Activated T-cell treated with anti-CD3 and anti-CD28 coated beads, Interleukin-2, amount 50 U/mL, for 24 hours (primary cell): Measurements from ENCODE around the gene NAPEPLD.
"Not testable (repeated sequence)": the region's sequence is repeated elsewhere in the genome, so short reads cannot be mapped to it uniquely, and the experiment has no call there.

Experiments
- DNase-seq: peaks from one replicate; pipeline ENCODE4 v3.0.0-alpha.2; 2020
- H3K27ac Mint-ChIP-seq: 2 replicates; pipeline ENCODE4 v1.8.0; 2020; ENCODE audit warnings: mild to moderate bottlenecking, mixed read lengths
- H3K27me3 Mint-ChIP-seq: 2 replicates; pipeline ENCODE4 v1.8.0; 2020; ENCODE audit warnings: mixed read lengths
- H3K36me3 Mint-ChIP-seq: 2 replicates; pipeline ENCODE4 v1.8.0; 2020; ENCODE audit warnings: low read depth, mixed read lengths
- H3K4me1 Mint-ChIP-seq: 2 replicates; pipeline ENCODE4 v1.8.0; 2020; ENCODE audit warnings: low read depth, mixed read lengths
- H3K4me3 Mint-ChIP-seq: 2 replicates; pipeline ENCODE4 v1.8.0; 2020; ENCODE audit warnings: mild to moderate bottlenecking, moderate library complexity, mixed read lengths
- H3K9me3 Mint-ChIP-seq: 2 replicates; pipeline ENCODE4 v1.8.0; 2020; ENCODE audit warnings: mixed read lengths

NAPEPLD gene

GRCh38 chr7:103130901-103131624 is 17.8 kb downstream of the NAPEPLD start:
- no peak for DNase-seq
- H3K4me1 Mint-ChIP-seq = peaks cover 11% of the 10 kb centered on the region
- H3K9me3 Mint-ChIP-seq = no peaks in the 10 kb centered on the region
- peaks cover 36% of the 10 kb centered on the region for H3K36me3 Mint-ChIP-seq
- no peak overlapping the region for H3K27ac Mint-ChIP-seq
- no peak overlapping the region for H3K4me3 Mint-ChIP-seq
- no peaks in the 10 kb centered on the region for H3K27me3 Mint-ChIP-seq

GRCh38 chr7:103129702-103130549 is 19.0 kb downstream of the NAPEPLD start:
- no peak overlapping the region for H3K27ac Mint-ChIP-seq
- no peak for DNase-seq
- no peak overlapping the region for H3K4me3 Mint-ChIP-seq
- peaks cover 11% of the 10 kb centered on the region for H3K4me1 Mint-ChIP-seq
- peaks cover 38% of the 10 kb centered on the region for H3K36me3 Mint-ChIP-seq
- H3K9me3 Mint-ChIP-seq = no peaks in the 10 kb centered on the region
- H3K27me3 Mint-ChIP-seq = no peaks in the 10 kb centered on the region

- Mint-ChIP-seq H3K36me3 (peaks cover 55% of the 10 kb centered on the region), H3K27ac (no peak overlapping the region), H3K27me3 (no peaks in the 10 kb centered on the region), H3K9me3 (no peaks in the 10 kb centered on the region), H3K4me3 (no peak overlapping the region), H3K4me1 (peaks cover 7% of the 10 kb centered on the region)
- no peak for DNase-seq
Measured at GRCh38 chr7:103127006-103127405, 21.9 kb downstream of the NAPEPLD start.

GRCh38 chr7:103124429-103124979 is 24.4 kb downstream of the NAPEPLD start:
- no peak overlapping the region for H3K4me3 Mint-ChIP-seq
- no peak for DNase-seq
- no peaks in the 10 kb centered on the region for H3K4me1 Mint-ChIP-seq
- H3K36me3 Mint-ChIP-seq = peaks cover 74% of the 10 kb centered on the region
- no peak overlapping the region for H3K27ac Mint-ChIP-seq
- no peaks in the 10 kb centered on the region for H3K9me3 Mint-ChIP-seq
- H3K27me3 Mint-ChIP-seq = no peaks in the 10 kb centered on the region

- Mint-ChIP-seq H3K4me1 (no peaks in the 10 kb centered on the region), H3K27ac (no peak overlapping the region), H3K36me3 (peaks cover 73% of the 10 kb centered on the region), H3K27me3 (no peaks in the 10 kb centered on the region), H3K4me3 (no peak overlapping the region), H3K9me3 (no peaks in the 10 kb centered on the region)
- DNase-seq = no peak
Measured at GRCh38 chr7:103123529-103123928, 25.4 kb downstream of the NAPEPLD start.

GRCh38 chr7:103121641-103122040 is 27.3 kb downstream of the NAPEPLD start:
- Mint-ChIP-seq H3K27ac (no peak overlapping the region), H3K4me1 (no peaks in the 10 kb centered on the region), H3K9me3 (no peaks in the 10 kb centered on the region), H3K4me3 (no peak overlapping the region), H3K27me3 (no peaks in the 10 kb centered on the region), H3K36me3 (peaks cover 61% of the 10 kb centered on the region)
- no peak for DNase-seq

GRCh38 chr7:103120362-103120761 is 28.5 kb downstream of the NAPEPLD start:
- peaks cover 66% of the 10 kb centered on the region for H3K36me3 Mint-ChIP-seq
- H3K9me3 Mint-ChIP-seq = no peaks in the 10 kb centered on the region
- H3K4me3 Mint-ChIP-seq = no peak overlapping the region
- DNase-seq = no peak
- H3K27me3 Mint-ChIP-seq = no peaks in the 10 kb centered on the region
- no peaks in the 10 kb centered on the region for H3K4me1 Mint-ChIP-seq
- no peak overlapping the region for H3K27ac Mint-ChIP-seq

- DNase-seq = no peak
- H3K27ac Mint-ChIP-seq = no peak overlapping the region
- no peak overlapping the region for H3K4me3 Mint-ChIP-seq
- no peaks in the 10 kb centered on the region for H3K9me3 Mint-ChIP-seq
- H3K4me1 Mint-ChIP-seq = no peaks in the 10 kb centered on the region
- H3K27me3 Mint-ChIP-seq = no peaks in the 10 kb centered on the region
- H3K36me3 Mint-ChIP-seq = peaks cover 71% of the 10 kb centered on the region
Measured at GRCh38 chr7:103119791-103120291, 29.1 kb downstream of the NAPEPLD start.

GRCh38 chr7:103117465-103117864 is 31.4 kb downstream of the NAPEPLD start:
- DNase-seq = no peak
- Mint-ChIP-seq H3K27me3 (no peaks in the 10 kb centered on the region), H3K36me3 (peaks cover 80% of the 10 kb centered on the region), H3K4me3 (no peak overlapping the region), H3K9me3 (no peaks in the 10 kb centered on the region), H3K4me1 (no peaks in the 10 kb centered on the region), H3K27ac (no peak overlapping the region)

- H3K9me3 Mint-ChIP-seq = no peaks in the 10 kb centered on the region
- no peak for DNase-seq
- no peaks in the 10 kb centered on the region for H3K27me3 Mint-ChIP-seq
- H3K4me3 Mint-ChIP-seq = no peak overlapping the region
- peaks cover 80% of the 10 kb centered on the region for H3K36me3 Mint-ChIP-seq
- H3K27ac Mint-ChIP-seq = no peak overlapping the region
- H3K4me1 Mint-ChIP-seq = no peaks in the 10 kb centered on the region
Measured at GRCh38 chr7:103116991-103117390, 31.9 kb downstream of the NAPEPLD start.

GRCh38 chr7:103116511-103116910 is 32.4 kb downstream of the NAPEPLD start:
- no peak for DNase-seq
- Mint-ChIP-seq H3K4me1 (no peaks in the 10 kb centered on the region), H3K36me3 (peaks cover 80% of the 10 kb centered on the region), H3K4me3 (no peak overlapping the region), H3K27ac (no peak overlapping the region), H3K27me3 (no peaks in the 10 kb centered on the region), H3K9me3 (no peaks in the 10 kb centered on the region)

- Mint-ChIP-seq H3K27ac (no peak overlapping the region), H3K4me1 (no peaks in the 10 kb centered on the region), H3K27me3 (no peaks in the 10 kb centered on the region), H3K36me3 (peaks cover 80% of the 10 kb centered on the region), H3K4me3 (no peak overlapping the region), H3K9me3 (no peaks in the 10 kb centered on the region)
- no peak for DNase-seq
Measured at GRCh38 chr7:103115771-103116170, 33.1 kb downstream of the NAPEPLD start.

GRCh38 chr7:103114576-103115008 is 34.3 kb downstream of the NAPEPLD start:
- DNase-seq = no peak
- Mint-ChIP-seq H3K36me3 (peaks cover 81% of the 10 kb centered on the region), H3K4me1 (no peaks in the 10 kb centered on the region), H3K27ac (no peak overlapping the region), H3K27me3 (no peaks in the 10 kb centered on the region), H3K4me3 (no peak overlapping the region), H3K9me3 (no peaks in the 10 kb centered on the region)

- DNase-seq = no peak
- peaks cover 2% of the 10 kb centered on the region for H3K9me3 Mint-ChIP-seq
- H3K4me3 Mint-ChIP-seq = no peak overlapping the region
- peaks cover 89% of the 10 kb centered on the region for H3K36me3 Mint-ChIP-seq
- peaks cover 8% of the 10 kb centered on the region for H3K4me1 Mint-ChIP-seq
- no peak overlapping the region for H3K27ac Mint-ChIP-seq
- H3K27me3 Mint-ChIP-seq = no peaks in the 10 kb centered on the region
Measured at GRCh38 chr7:103113164-103113563, 35.7 kb downstream of the NAPEPLD start.

GRCh38 chr7:103106703-103107070 is 42.2 kb downstream of the NAPEPLD start:
- H3K9me3 Mint-ChIP-seq, DNase-seq, H3K27me3 Mint-ChIP-seq, H3K27ac Mint-ChIP-seq, H3K4me3 Mint-ChIP-seq: not testable (repeated sequence)
- peaks cover 87% of the 10 kb centered on the region for H3K36me3 Mint-ChIP-seq
- H3K4me1 Mint-ChIP-seq = peaks cover 11% of the 10 kb centered on the region
